AG04450 (cell line): ENCODE results near the gene B4GALNT3. TPM values are rescaled to one million over a fixed set of nuclear protein-coding genes. Genes with fewer than 3 reads are reported as not detected.

ENCODE experiments used
- CTCF ChIA-PET: fragments of 300-600, 350-600 bp; formaldehyde crosslinking; extraction: SDS; loops from one replicate; lab custom pipeline; 2022; ENCODE audit warnings: antibody characterized with exemption, inconsistent platforms; lab: Charles Lee
- POLR2A ChIA-PET: fragments of 350-600 bp; formaldehyde crosslinking; extraction: SDS; loops from one replicate; lab custom pipeline; 2021; ENCODE audit warnings: antibody characterized with exemption, inconsistent platforms; lab: Yijun Ruan, JAX
- DNase-seq: peaks from one replicate; pipeline ENCODE4 v3.0.0-alpha.2; 2011; ENCODE audit warnings: low read depth, low spot score
- H3K27ac ChIP-seq: one replicate; pipeline ENCODE4 v1.5.1; 2012; ENCODE audit warnings: low read depth, low read length, control low read depth
- H3K27me3 ChIP-seq: one replicate; pipeline ENCODE4 v1.6.0; 2012; ENCODE audit warnings: low read length; ENCODE audit not compliant: control insufficient read depth, insufficient read depth
- H3K4me3 ChIP-seq: 2 replicates; pipeline ENCODE4 v1.5.1; 2011; ENCODE audit warnings: mild to moderate bottlenecking, low read depth, low read length, control low read depth
- H3K9me3 ChIP-seq: 2 replicates; pipeline ENCODE4 v1.5.1; 2012; ENCODE audit warnings: low read length; ENCODE audit not compliant: control insufficient read depth, insufficient read depth
- CTCF ChIP-seq: IDR thresholded peaks from 2 replicates; pipeline ENCODE4 v1.5.1; 2011; ENCODE audit warnings: low read depth, low read length, control low read depth, inconsistent platforms
- polyA plus RNA-seq: library from polyadenylated mRNA; depleted of rRNA; stranded (reverse); fragments of >200 nt; gene quantifications from 2 replicates; pipeline ENCODE4 v1.2.3, GENCODE V29; 2011

Gene B4GALNT3
- polyA plus RNA-seq, 1 experiment: not detected

GRCh38 chr12:490260-490659 lies 30.5 kb downstream of the B4GALNT3 start:
- no peak for TF ChIP-seq CTCF
- Histone ChIP-seq H3K27ac (no peak overlapping the region), H3K27me3 (peaks cover 30% of the 10 kb centered on the region), H3K9me3 (peaks cover 3% of the 10 kb centered on the region; the same call in 1 of the 2 replicates), H3K4me3 (no peak overlapping the region)
- POLR2A ChIA-PET: no interaction called here
- no peak for DNase-seq
- CTCF ChIA-PET: interaction anchor here (1.1 kb wide), 1 partner anchor 48 kb away, joined by 3 read pairs; no protein-coding TSS in a partner anchor

- Histone ChIP-seq H3K27ac (no peak overlapping the region), H3K27me3 (peaks cover 41% of the 10 kb centered on the region), H3K9me3 (peaks cover under 1% of the 10 kb centered on the region; the same call in 1 of the 2 replicates), H3K4me3 (no peak overlapping the region)
- ChIA-PET CTCF (interaction anchor here (1.5 kb wide), 1 partner anchor 51 kb away, joined by 4 read pairs; no protein-coding TSS in a partner anchor), POLR2A (no interaction called here)
- TF ChIP-seq CTCF: no peak
- DNase-seq: no peak
Observed at GRCh38 chr12:495466-495865, 35.7 kb downstream of the B4GALNT3 start.

- Histone ChIP-seq H3K27me3 (peaks cover 42% of the 10 kb centered on the region), H3K27ac (no peak overlapping the region), H3K4me3 (no peak overlapping the region), H3K9me3 (no peaks in the 10 kb centered on the region)
- no peak for DNase-seq
- POLR2A ChIA-PET: no interaction called here
- CTCF ChIA-PET: no interaction called here
- no peak for TF ChIP-seq CTCF
Observed at GRCh38 chr12:496736-497135, 37.0 kb downstream of the B4GALNT3 start.

- ChIA-PET CTCF (no interaction called here), POLR2A (no interaction called here)
- Histone ChIP-seq H3K27me3 (peaks cover 43% of the 10 kb centered on the region), H3K9me3 (no peaks in the 10 kb centered on the region), H3K27ac (no peak overlapping the region), H3K4me3 (no peak overlapping the region)
- TF ChIP-seq CTCF: no peak
- DNase-seq: no peak
Observed at GRCh38 chr12:497501-498160, 37.9 kb downstream of the B4GALNT3 start.

GRCh38 chr12:499837-500458 lies 40.2 kb downstream of the B4GALNT3 start:
- DNase-seq: no peak
- Histone ChIP-seq H3K9me3 (no peaks in the 10 kb centered on the region), H3K4me3 (no peak overlapping the region), H3K27ac (no peak overlapping the region), H3K27me3 (peaks cover 44% of the 10 kb centered on the region)
- CTCF ChIA-PET: no interaction called here
- POLR2A ChIA-PET: no interaction called here
- TF ChIP-seq CTCF: no peak
